Central memory CD4-positive, alpha-beta T cell (primary cell): ENCODE data around the gene BCAP31.

Experiments used
- DNase-seq: peaks from one replicate; pipeline ENCODE4 v3.0.0; 2022

The BCAP31 gene

GRCh38 chrX:153672531-153673427 lies 51.4 kb downstream of the BCAP31 start:
- no peak for DNase-seq

GRCh38 chrX:153671589-153672530 lies 52.3 kb downstream of the BCAP31 start:
- no peak for DNase-seq

- DNase-seq, result no peak
Measured at GRCh38 chrX:153670748-153671588, 53.2 kb downstream of the BCAP31 start.

GRCh38 chrX:153669901-153670731 lies 54.1 kb downstream of the BCAP31 start:
- DNase-seq, result no peak

DNA sequence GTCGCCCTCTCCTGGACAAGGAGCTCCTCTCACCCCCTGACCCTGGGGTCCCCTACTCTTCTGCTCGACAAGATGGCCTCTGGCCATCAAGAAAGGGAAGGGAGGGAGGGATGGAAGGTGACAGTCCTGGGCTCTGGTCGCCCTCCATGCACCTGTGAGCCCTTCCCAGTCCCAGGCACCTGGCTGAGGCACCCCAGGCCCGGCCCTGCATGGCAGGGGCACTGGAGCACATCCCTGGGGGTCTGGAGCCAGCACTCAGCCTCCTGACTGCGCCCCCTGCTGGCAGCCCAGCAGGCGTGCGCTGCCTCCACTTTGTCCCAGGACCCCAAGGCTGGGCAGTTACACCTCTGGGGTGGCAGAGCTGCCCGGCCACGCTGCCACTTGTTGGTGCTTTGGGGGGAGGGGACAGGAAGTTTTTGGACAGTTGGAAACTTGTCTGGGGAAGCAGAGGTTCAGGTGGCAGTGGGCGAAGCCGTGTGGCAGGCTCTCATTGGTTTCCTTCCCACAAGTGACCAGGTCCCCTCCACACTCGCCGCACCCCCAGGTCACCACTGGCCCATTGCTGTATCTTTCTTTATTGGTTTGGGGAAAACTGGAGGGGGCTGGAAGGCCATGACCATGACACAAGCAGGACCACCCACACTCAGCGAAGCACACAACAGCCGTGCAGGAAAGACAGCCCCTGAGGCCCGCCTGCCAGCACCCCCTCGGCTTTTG lies 54.9 kb downstream of the BCAP31 start:
- DNase-seq, result peak; percentile 22

GRCh38 chrX:153668423-153669173 lies 55.6 kb downstream of the BCAP31 start:
- DNase-seq, result no peak

GRCh38 chrX:153667956-153668396 lies 56.2 kb downstream of the BCAP31 start:
- DNase-seq, result peak; percentile 62

DNA sequence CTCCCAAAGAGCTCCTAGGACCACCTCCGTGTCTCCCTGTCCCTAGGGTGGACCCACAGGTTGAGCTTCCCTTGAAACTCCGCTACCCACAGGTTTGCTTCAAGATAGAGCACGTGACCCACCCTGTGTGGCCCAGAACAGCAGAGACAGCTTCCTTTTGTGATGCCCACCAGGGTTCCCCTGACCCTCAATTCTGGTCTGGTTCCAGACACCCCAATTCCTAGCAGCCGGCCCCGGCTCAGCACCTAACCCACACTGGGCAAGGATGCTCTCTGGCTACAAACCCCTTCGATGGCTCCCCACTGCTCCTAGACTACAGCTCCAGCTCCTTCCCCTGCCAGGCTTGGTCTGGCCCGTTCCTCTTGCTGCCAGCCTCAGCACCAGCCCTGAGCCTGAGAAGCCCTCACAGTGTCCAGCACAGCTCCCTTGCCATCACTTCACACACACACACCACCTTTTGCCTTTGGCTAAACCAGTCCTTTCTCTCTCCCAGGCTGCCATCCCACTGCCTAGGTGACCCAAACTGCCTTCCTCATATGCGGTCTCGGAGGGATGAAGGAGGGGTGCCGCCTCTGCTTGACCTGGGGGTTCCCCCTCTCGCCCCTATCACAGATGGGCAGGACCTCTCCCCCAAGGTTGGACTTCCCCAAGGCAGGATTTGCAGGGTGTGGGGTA lies 56.8 kb downstream of the BCAP31 start:
- DNase-seq, result no peak

- DNase-seq, result no peak
Measured at GRCh38 chrX:153665726-153666306, 58.4 kb downstream of the BCAP31 start.

DNA sequence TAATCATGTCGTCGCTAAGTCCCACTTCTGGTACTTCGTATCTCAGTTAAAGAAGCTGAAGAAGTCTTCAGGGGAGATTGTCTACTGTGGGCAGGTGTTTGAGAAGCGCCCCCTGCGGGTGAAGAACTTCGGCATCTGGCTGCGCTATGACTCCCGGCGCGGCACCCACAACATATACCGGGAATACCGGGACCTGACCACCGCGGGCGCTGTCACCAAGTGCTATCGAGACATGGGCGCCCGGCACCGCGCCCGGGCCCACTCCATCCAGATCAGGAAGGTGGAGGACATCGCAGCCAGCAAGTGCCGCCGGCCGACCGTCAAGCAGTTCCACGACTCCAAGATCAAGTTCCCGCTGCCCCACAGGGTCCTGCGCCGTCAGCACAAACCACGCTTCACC lies 61.9 kb downstream of the BCAP31 start:
- peak; percentile 43 for DNase-seq

GRCh38 chrX:153659268-153659667 lies 64.9 kb downstream of the BCAP31 start:
- DNase-seq, result no peak

- DNase-seq, result no peak
Measured at GRCh38 chrX:153657161-153657560, 67.0 kb downstream of the BCAP31 start.

DNA sequence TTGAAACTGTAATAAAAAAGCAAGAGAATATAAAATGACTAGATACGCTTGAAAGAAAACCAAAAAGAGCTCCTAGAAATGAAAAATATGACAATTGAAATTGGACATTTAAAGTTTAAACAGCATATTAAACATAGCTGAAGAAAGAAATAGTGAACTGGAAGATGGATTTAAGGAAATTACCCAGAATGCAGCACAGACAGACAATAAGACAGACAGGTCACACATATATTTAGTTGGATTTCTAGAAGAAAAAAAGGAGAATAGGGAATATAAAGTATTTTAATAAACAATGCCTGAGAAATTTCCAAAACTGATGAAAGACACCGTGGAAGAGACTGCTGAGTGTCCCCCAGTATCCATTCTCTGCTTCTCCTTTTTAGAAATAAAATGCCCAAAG lies 70.6 kb downstream of the BCAP31 start:
- no peak for DNase-seq

- no peak for DNase-seq
Measured at GRCh38 chrX:153651540-153652079, 72.6 kb downstream of the BCAP31 start.

DNA sequence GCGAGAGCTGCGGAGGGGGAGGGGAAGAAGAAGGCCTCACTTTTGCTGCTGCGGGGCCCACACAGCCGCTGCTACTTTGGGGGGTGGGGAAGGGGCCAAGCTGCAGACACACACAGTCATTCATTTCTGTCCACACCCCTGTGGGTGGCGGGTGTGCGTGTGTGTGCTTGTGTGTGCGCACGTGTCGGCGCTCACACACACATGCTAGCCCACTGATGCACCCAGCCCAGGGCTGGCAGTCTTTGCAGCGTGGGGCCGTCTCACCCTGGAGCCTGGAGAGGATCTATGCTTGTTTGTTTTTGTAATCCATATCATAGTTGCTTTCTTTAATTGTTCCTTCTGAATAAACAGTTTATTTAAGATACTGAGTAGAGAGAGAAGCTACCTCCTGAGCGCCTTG lies 73.2 kb downstream of the BCAP31 start:
- DNase-seq, result no peak
